HPDE6-E6E7 (cell line): ENCODE measurements around the gene NECAP2.
"Not testable (repeated sequence)": the region's sequence is repeated elsewhere in the genome, so short reads cannot be mapped to it uniquely, and the experiment has no call there.

Experiments
- DNase-seq: peaks from one replicate; pipeline ENCODE4 v3.0.0; 2011; ENCODE audit warnings: missing footprints; ENCODE audit errors: extremely low spot score

The NECAP2 gene

GRCh38 chr1:16425125-16426025 lies 15.1 kb upstream of the NECAP2 start:
- no peak for DNase-seq

GRCh38 chr1:16430606-16431005 lies 9.9 kb upstream of the NECAP2 start:
- DNase-seq = no peak

- no peak for DNase-seq
These were observed 7.5 kb upstream of the NECAP2 start for GRCh38 chr1:16433030-16433429.

GRCh38 chr1:16434007-16434406 lies 6.5 kb upstream of the NECAP2 start:
- no peak for DNase-seq

GRCh38 chr1:16434501-16434900 lies 6.0 kb upstream of the NECAP2 start:
- DNase-seq = no peak

- no peak for DNase-seq
These were observed 3.5 kb upstream of the NECAP2 start, which contains the start of gene SPATA21 for GRCh38 chr1:16436946-16437474. Gene SPATA21 (minus strand): TSS chr1:16437424. CDS start chr1:16431371, 6,053 bp downstream.

GRCh38 chr1:16438516-16438915 lies 2.0 kb upstream of the NECAP2 start:
- no peak for DNase-seq

- no peak for DNase-seq
These were observed 1.6 kb upstream of the NECAP2 start for GRCh38 chr1:16438924-16439323.

GRCh38 chr1:16440131-16440469 lies 424 bp upstream of the NECAP2 start:
- DNase-seq = no peak

- DNase-seq = peak; percentile 48
These were observed 750 bp downstream of the NECAP2 start for GRCh38 chr1:16441282-16441665.

- DNase-seq = no peak
These were observed 1.7 kb downstream of the NECAP2 start for GRCh38 chr1:16442265-16442664.

GRCh38 chr1:16442941-16443340 lies 2.4 kb downstream of the NECAP2 start:
- no peak for DNase-seq

GRCh38 chr1:16443975-16444770 lies 3.6 kb downstream of the NECAP2 start:
- DNase-seq = no peak

- DNase-seq = no peak
These were observed 4.5 kb downstream of the NECAP2 start for GRCh38 chr1:16445052-16445451.

GRCh38 chr1:16446116-16446515 lies 5.6 kb downstream of the NECAP2 start:
- no peak for DNase-seq

GRCh38 chr1:16447641-16448040 lies 7.1 kb downstream of the NECAP2 start:
- DNase-seq = no peak

GRCh38 chr1:16449065-16449464 lies 8.5 kb downstream of the NECAP2 start:
- DNase-seq = no peak

GRCh38 chr1:16449666-16450065 lies 9.1 kb downstream of the NECAP2 start:
- no peak for DNase-seq

- no peak for DNase-seq
These were observed 10.4 kb downstream of the NECAP2 start for GRCh38 chr1:16450863-16451481.

- DNase-seq = no peak
These were observed 11.5 kb downstream of the NECAP2 start for GRCh38 chr1:16451841-16452528.

GRCh38 chr1:16454909-16455308 lies 14.4 kb downstream of the NECAP2 start:
- not testable (repeated sequence) for DNase-seq

- DNase-seq = not testable (repeated sequence)
These were observed 15.6 kb downstream of the NECAP2 start for GRCh38 chr1:16456151-16456550.
